Prostate gland (tissue), 2 donors: ENCODE data around the gene CSNK1E.
A peak's percentile ranks its signal among the peaks of the same experiment; 100 is the strongest.

Source experiments
- POLR2A ChIP-seq: fragments of 450-650 bp; IDR thresholded peaks from one replicate; pipeline ENCODE4 v1.6.1; 2016; ENCODE audit warnings: antibody characterized with exemption, mild to moderate bottlenecking
- POLR2AphosphoS5 ChIP-seq: sonication (generic); formaldehyde crosslinking; IDR thresholded peaks from one replicate; pipeline ENCODE4 v1.6.1; 2017; ENCODE audit warnings: antibody characterized with exemption
- TF ChIP-seq, protein P1 (sequence below), 4 experiments: fragments of 200-600 bp in 2 of 4; fragments of 450-650 bp in 2 of 4; sonication (generic) in 2 of 4; IDR thresholded peaks; 1 replicate in 3 of 4; 2 replicates in 1 of 4; pipeline ENCODE4 v1.5.1; 2016 to 2019; ENCODE audit warnings: antibody characterized with exemption in 4 of 4, mild to moderate bottlenecking in 2 of 4, moderate library complexity in 2 of 4

DNA sequence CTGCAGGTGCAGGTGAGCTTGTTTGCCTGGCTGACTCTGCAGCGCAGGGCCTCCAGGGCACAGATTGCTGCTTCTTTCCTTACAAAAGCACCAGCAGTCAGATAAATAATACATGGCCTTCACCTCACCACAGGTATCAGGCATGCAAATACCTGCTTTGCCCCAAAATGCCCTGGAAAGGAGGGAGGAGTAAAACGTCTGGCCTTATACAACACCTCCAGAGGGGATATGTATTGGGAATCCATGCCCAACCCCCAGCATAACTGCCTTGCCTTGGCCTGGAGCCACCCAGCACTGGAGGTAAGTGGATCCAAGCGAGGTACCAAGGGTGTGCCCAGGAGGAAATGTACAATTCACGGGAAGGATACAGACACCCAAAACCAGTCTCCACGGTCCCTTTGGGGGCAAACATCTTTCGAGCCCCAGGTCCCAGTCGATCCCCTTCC, 45.3 kb downstream of the CSNK1E start:
- TF ChIP-seq POLR2A (peak; percentile 26), POLR2AphosphoS5 (peak; percentile 25)
- TF ChIP-seq, protein P1, sequence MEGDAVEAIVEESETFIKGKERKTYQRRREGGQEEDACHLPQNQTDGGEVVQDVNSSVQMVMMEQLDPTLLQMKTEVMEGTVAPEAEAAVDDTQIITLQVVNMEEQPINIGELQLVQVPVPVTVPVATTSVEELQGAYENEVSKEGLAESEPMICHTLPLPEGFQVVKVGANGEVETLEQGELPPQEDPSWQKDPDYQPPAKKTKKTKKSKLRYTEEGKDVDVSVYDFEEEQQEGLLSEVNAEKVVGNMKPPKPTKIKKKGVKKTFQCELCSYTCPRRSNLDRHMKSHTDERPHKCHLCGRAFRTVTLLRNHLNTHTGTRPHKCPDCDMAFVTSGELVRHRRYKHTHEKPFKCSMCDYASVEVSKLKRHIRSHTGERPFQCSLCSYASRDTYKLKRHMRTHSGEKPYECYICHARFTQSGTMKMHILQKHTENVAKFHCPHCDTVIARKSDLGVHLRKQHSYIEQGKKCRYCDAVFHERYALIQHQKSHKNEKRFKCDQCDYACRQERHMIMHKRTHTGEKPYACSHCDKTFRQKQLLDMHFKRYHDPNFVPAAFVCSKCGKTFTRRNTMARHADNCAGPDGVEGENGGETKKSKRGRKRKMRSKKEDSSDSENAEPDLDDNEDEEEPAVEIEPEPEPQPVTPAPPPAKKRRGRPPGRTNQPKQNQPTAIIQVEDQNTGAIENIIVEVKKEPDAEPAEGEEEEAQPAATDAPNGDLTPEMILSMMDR (IDR thresholded peaks at IDR 0.05): no peak
